Measurements from ENCODE around the gene ZBTB46.

DNA sequence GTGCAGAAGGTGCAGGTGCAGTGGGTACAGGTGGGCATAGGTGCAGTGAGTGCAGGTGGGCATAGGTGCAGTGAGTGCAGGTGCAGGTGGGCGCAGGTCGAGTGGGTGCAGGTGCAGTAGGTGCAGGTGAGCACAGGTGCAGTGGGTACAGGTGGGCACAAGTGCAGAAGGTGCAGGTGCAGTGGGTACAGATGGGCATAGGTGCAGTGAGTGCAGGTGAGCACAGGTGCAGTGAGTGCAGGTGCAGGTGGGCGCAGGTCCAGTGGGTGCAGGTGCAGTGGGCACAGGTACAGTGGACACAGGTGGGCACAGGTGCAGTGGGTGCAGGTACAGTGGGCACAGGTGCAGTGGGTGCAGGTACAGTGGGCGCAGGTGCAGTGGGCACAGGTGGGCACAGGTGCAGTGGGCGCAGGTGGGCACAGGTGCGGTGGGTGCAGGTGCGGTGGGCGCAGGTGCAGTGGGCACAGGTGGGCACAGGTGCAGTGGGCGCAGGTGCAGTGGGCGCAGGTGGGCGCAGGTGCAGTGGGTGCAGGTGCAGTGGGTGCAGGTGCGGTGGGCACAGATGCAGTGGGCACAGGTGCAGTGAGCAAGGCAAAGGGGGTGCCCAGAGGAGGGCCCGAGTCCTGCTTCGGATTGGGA lies 15.3 kb downstream of the ZBTB46 start:
- TF ChIP-seq EP300 (IDR thresholded peaks at IDR 0.05) (no peak), POLR2A (IDR thresholded peaks at IDR 0.05) (no peak)
- TF ChIP-seq, protein P1, sequence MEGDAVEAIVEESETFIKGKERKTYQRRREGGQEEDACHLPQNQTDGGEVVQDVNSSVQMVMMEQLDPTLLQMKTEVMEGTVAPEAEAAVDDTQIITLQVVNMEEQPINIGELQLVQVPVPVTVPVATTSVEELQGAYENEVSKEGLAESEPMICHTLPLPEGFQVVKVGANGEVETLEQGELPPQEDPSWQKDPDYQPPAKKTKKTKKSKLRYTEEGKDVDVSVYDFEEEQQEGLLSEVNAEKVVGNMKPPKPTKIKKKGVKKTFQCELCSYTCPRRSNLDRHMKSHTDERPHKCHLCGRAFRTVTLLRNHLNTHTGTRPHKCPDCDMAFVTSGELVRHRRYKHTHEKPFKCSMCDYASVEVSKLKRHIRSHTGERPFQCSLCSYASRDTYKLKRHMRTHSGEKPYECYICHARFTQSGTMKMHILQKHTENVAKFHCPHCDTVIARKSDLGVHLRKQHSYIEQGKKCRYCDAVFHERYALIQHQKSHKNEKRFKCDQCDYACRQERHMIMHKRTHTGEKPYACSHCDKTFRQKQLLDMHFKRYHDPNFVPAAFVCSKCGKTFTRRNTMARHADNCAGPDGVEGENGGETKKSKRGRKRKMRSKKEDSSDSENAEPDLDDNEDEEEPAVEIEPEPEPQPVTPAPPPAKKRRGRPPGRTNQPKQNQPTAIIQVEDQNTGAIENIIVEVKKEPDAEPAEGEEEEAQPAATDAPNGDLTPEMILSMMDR (IDR thresholded peaks at IDR 0.05): no peak
